Measurements from ENCODE around the gene GRM4. TPM values are rescaled to one million over a fixed set of nuclear protein-coding genes. Genes with fewer than 3 reads are reported as not detected.

GRM4 gene
- total RNA-seq, 4 donors from 2014 or later = not detected

DNA sequence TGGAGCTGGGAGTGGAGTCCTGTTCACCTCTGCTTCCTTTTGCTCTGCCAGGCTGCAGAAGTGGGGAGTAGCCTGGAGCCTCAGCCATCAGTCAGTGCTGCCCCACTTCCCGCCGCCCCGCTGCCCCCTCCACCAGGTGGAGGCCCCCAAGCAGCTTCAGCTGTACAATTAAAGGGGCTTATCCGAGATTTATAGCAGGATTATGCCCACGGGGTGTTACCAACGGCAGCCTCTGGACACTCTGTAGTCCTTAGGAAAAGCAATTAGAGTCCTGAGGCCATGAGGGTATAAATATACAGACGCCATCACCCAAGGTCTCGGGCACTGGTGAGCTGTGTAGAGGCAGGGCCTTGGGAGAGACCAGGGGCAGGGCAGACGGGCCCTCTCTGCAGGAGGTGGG lies 55.4 kb downstream of the GRM4 start:
- Histone ChIP-seq H3K9me3 (no peaks in the 10 kb centered on the region), H3K27me3 (peaks cover 0 to 44% (median 1%) of the 10 kb centered on the region in 4 donors), H3K27ac (no peak overlapping the region), H3K36me3 (no peaks in the 10 kb centered on the region), H3K4me1 (no peaks in the 10 kb centered on the region), H3K4me3 (no peak overlapping the region)
- no peak for DNase-seq
- 80% methylated on average over 1 of the region's 9 CpGs; no CpG with 5 or more reads in 1 of the 2 donors for WGBS, 2 donors
- TF ChIP-seq POLR2A (IDR thresholded peaks at IDR 0.05) = no peak
- TF ChIP-seq, protein P1, sequence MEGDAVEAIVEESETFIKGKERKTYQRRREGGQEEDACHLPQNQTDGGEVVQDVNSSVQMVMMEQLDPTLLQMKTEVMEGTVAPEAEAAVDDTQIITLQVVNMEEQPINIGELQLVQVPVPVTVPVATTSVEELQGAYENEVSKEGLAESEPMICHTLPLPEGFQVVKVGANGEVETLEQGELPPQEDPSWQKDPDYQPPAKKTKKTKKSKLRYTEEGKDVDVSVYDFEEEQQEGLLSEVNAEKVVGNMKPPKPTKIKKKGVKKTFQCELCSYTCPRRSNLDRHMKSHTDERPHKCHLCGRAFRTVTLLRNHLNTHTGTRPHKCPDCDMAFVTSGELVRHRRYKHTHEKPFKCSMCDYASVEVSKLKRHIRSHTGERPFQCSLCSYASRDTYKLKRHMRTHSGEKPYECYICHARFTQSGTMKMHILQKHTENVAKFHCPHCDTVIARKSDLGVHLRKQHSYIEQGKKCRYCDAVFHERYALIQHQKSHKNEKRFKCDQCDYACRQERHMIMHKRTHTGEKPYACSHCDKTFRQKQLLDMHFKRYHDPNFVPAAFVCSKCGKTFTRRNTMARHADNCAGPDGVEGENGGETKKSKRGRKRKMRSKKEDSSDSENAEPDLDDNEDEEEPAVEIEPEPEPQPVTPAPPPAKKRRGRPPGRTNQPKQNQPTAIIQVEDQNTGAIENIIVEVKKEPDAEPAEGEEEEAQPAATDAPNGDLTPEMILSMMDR (IDR thresholded peaks at IDR 0.05) = no peak
- intact Hi-C loops (cut with DNase I) = no loop called here

DNA sequence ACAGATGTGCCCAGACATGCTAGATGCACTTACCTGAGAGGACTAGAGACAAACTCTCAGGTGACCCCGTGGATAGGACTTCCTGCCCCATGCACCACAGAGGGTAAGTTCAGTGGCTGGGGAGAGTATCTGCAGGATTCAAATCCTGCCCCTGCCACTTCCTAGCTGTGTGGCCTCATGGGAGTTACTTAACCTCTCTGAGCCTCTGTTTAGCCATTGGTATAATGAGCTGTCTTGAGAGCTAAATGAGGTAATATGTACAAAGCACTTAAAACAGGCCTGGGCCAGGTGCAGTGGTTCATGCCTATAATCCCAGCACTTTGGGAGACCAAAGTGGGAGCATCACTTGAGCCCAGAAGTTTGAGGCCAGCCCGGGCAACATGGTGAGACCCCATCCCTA lies 59.3 kb downstream of the GRM4 start:
- no peak for TF ChIP-seq POLR2A (IDR thresholded peaks at IDR 0.05)
- TF ChIP-seq, protein P1 (IDR thresholded peaks at IDR 0.05) = no peak
- Histone ChIP-seq H3K9me3 (no peaks in the 10 kb centered on the region), H3K36me3 (no peaks in the 10 kb centered on the region), H3K4me3 (no peak overlapping the region), H3K4me1 (no peaks in the 10 kb centered on the region), H3K27me3 (peaks cover 0 to 8% (median 0%) of the 10 kb centered on the region in 4 donors), H3K27ac (no peak overlapping the region)
- 53 to 100% methylated on average over 1 to 2 of the region's 2 CpGs for WGBS, 2 donors
- intact Hi-C loops (cut with DNase I) = no loop called here
- DNase-seq = no peak

DNA sequence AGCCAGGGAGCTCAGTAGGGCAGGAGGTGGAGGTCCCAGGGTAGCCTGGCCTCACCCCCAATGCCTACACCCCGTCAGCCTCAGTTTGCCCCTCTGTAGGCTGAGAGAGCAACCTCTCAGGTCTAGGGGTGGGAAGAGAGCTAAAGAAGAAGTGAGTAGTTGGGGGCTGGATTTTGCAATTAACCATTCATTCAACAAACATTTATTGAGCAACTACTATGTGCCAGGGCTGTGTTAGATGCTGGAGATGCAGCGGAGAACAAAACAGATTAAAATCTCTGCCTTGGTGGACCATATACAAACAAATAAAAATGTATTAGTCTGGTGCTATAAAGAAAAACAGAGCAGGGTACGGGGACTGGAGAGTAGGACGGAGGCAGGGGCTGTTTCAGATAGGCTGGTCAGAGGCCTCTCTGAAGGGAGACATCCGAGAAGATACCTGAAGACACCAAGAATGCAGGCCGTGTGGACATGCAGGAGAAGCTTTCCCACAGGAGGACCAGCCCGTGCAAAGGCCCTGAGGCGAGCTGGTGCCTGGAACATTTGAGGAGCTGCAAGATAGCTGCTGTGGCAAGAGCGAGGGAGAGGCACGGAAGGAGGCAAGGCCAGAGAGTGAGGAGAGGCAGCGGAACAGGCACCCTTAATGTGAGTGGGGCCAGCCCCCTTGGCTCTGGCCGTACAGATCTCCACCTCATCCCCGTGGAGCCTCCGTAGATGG lies 60.3 kb downstream of the GRM4 start:
- WGBS, 2 donors = 83 to 89% methylated on average over 12 to 13 of the region's 14 CpGs
- intact Hi-C loops (cut with DNase I) = no loop called here

DNA sequence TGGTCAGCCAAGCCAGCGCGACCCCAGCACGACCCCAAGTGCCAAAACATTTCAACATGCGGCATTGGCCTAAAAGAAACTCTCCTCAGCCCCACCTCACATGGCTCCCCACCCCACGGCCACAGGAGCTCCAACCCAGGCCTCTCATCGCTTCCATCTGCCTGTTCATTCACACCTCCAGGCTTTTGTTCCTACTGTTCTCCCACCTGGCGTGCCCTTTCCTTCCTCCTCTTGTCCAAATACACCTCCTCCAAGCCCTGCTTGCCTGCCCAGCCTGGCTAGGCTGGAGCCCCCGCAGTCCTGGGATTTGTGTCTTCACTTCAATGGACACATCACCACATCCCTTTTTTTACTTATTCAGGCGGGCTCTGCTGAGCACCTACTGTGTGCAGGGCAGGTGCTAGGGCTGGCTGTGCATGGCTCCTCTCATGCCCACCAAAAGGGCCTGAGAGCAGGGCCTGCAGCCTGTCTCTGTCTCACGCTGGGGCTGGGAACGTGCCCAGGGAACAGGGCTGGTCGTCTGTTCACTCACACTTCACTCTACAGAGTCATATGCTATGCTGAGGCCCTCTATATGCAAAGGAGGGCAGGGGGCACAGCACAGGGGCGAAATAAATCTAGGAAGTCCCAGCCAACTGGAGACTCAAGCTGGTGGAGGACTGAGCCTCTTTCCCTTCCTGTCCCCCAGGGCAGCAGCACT lies 61.1 kb downstream of the GRM4 start:
- Histone ChIP-seq H3K36me3 (no peaks in the 10 kb centered on the region), H3K27ac (no peak overlapping the region), H3K4me1 (no peaks in the 10 kb centered on the region), H3K27me3 (peaks cover 0 to 16% (median 0%) of the 10 kb centered on the region in 4 donors), H3K4me3 (no peak overlapping the region), H3K9me3 (no peaks in the 10 kb centered on the region)
- 53 to 79% methylated on average over 6 to 9 of the region's 13 CpGs for WGBS, 2 donors
- no peak for TF ChIP-seq POLR2A (IDR thresholded peaks at IDR 0.05)
- TF ChIP-seq, protein P1 (IDR thresholded peaks at IDR 0.05) = no peak
- no peak for DNase-seq
- intact Hi-C loops (cut with DNase I) = no loop called here

More for the DNA sequence above, 60.3 kb downstream of the GRM4 start:
- Histone ChIP-seq H3K9me3 (no peaks in the 10 kb centered on the region), H3K4me1 (no peaks in the 10 kb centered on the region), H3K4me3 (no peak overlapping the region), H3K36me3 (no peaks in the 10 kb centered on the region), H3K27ac (no peak overlapping the region), H3K27me3 (peaks cover 0 to 7% (median 0%) of the 10 kb centered on the region in 4 donors)
- TF ChIP-seq POLR2A (IDR thresholded peaks at IDR 0.05) = no peak
- TF ChIP-seq, protein P1 (IDR thresholded peaks at IDR 0.05) = no peak
- DNase-seq = no peak
